ENCODE results near the gene PRF1. TPM values are rescaled to one million over a fixed set of nuclear protein-coding genes. Genes with fewer than 3 reads are reported as not detected.

The PRF1 gene
- total RNA-seq, 2 experiments from 2014 or later: 44.7 to 46.9 TPM

DNA sequence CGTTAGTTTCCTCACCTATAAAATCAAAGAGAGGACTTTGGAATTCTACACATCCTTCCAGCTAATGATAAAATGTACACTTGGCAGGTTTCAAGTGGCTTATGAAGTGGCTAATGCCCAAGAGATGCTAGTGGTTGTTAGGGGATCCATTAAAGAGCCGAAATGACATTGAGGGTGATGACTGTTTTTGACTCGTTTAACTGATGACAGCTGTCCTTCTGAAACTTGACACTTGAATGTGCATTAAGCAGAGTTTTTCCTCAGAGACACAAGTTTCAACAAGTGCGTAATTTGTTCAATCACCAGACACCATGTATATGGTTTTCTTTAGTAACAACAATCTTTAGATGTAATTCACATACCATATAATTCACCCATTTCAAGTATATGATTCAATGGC is 1.6 kb upstream of the PRF1 start:
- Mint-ChIP-seq H3K27me3 (no peaks in the 10 kb centered on the region), H3K36me3 (peaks cover 9% of the 10 kb centered on the region), H3K4me1 (peaks cover 52% of the 10 kb centered on the region), H3K9me3 (no peaks in the 10 kb centered on the region), H3K27ac (peak overlapping the region; percentile 95), H3K4me3 (no peak overlapping the region)
- DNase-seq: no peak

- Mint-ChIP-seq H3K4me1 (peaks cover 59% of the 10 kb centered on the region), H3K9me3 (no peaks in the 10 kb centered on the region)
- DNase-seq: peak; percentile 38
These were observed 884 bp upstream of the PRF1 start for GRCh38 chr10:70603449-70603801.

GRCh38 chr10:70601746-70602145 is 795 bp downstream of the PRF1 start:
- DNase-seq: no peak
- Mint-ChIP-seq H3K4me3 (peak overlapping the region; percentile 97), H3K36me3 (peaks cover 27% of the 10 kb centered on the region), H3K27me3 (no peaks in the 10 kb centered on the region), H3K9me3 (no peaks in the 10 kb centered on the region), H3K27ac (peak overlapping the region; percentile 95), H3K4me1 (peaks cover 57% of the 10 kb centered on the region)

More at GRCh38 chr10:70603449-70603801, 884 bp upstream of the PRF1 start:
- Mint-ChIP-seq H3K27me3 (no peaks in the 10 kb centered on the region), H3K27ac (peak overlapping the region; percentile 95), H3K4me3 (peak overlapping the region; percentile 97), H3K36me3 (peaks cover 13% of the 10 kb centered on the region)

- DNase-seq: no peak
- Mint-ChIP-seq H3K4me3 (peak overlapping the region; percentile 97), H3K36me3 (peaks cover 36% of the 10 kb centered on the region), H3K4me1 (peaks cover 63% of the 10 kb centered on the region), H3K27ac (no peak overlapping the region), H3K9me3 (no peaks in the 10 kb centered on the region), H3K27me3 (no peaks in the 10 kb centered on the region)
These were observed 1.8 kb downstream of the PRF1 start for GRCh38 chr10:70600512-70601395.

GRCh38 chr10:70599791-70600190 is 2.8 kb downstream of the PRF1 start:
- H3K4me1 Mint-ChIP-seq: peaks cover 67% of the 10 kb centered on the region

DNA sequence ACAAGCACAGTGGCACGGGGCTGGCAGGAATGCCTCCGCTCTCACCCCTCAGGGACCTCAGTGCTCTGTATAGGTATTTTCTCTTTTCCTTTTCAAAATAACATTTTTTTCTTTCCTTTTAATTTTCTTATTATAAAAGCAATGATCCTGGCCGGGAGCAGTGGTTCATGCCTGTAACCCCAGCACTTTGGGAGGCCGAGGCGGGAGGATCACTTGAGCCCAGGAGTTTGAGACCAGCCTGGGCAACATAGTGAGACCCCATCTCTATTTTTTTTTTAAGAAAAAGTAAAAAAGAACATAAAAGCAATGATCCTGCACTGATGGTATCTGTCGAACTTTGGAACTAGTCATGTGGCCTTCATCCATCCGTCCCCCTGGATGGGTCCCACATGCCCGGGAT is 3.2 kb downstream of the PRF1 start:
- Mint-ChIP-seq H3K4me1 (peaks cover 68% of the 10 kb centered on the region), H3K9me3 (no peaks in the 10 kb centered on the region), H3K27ac (no peak overlapping the region), H3K36me3 (peaks cover 36% of the 10 kb centered on the region), H3K27me3 (no peaks in the 10 kb centered on the region), H3K4me3 (no peak overlapping the region)
- DNase-seq: no peak

More at GRCh38 chr10:70599791-70600190, 2.8 kb downstream of the PRF1 start:
- Mint-ChIP-seq H3K4me3 (peak overlapping the region; percentile 40), H3K9me3 (no peaks in the 10 kb centered on the region), H3K27ac (no peak overlapping the region), H3K36me3 (peaks cover 36% of the 10 kb centered on the region), H3K27me3 (no peaks in the 10 kb centered on the region)
- DNase-seq: no peak

GRCh38 chr10:70598857-70599295 is 3.7 kb downstream of the PRF1 start:
- no peaks in the 10 kb centered on the region for H3K27me3 Mint-ChIP-seq
- H3K9me3 Mint-ChIP-seq: no peaks in the 10 kb centered on the region
- H3K4me3 Mint-ChIP-seq: no peak overlapping the region
- no peak overlapping the region for H3K27ac Mint-ChIP-seq
- no peak for DNase-seq
- H3K36me3 Mint-ChIP-seq: peaks cover 36% of the 10 kb centered on the region
- peaks cover 64% of the 10 kb centered on the region for H3K4me1 Mint-ChIP-seq

- H3K4me1 Mint-ChIP-seq: peaks cover 56% of the 10 kb centered on the region
- peak overlapping the region; percentile 4 for H3K4me3 Mint-ChIP-seq
- peaks cover 36% of the 10 kb centered on the region for H3K36me3 Mint-ChIP-seq
These were observed 4.4 kb downstream of the PRF1 start for GRCh38 chr10:70597856-70598815.

GRCh38 chr10:70596860-70597809 is 5.4 kb downstream of the PRF1 start:
- DNase-seq: no peak
- Mint-ChIP-seq H3K4me1 (peaks cover 55% of the 10 kb centered on the region), H3K27me3 (no peaks in the 10 kb centered on the region), H3K9me3 (no peaks in the 10 kb centered on the region), H3K4me3 (no peak overlapping the region), H3K27ac (no peak overlapping the region), H3K36me3 (peaks cover 33% of the 10 kb centered on the region)

More at GRCh38 chr10:70597856-70598815, 4.4 kb downstream of the PRF1 start:
- Mint-ChIP-seq H3K9me3 (no peaks in the 10 kb centered on the region), H3K27me3 (no peaks in the 10 kb centered on the region), H3K27ac (no peak overlapping the region)
- DNase-seq: no peak

- Mint-ChIP-seq H3K4me1 (peaks cover 50% of the 10 kb centered on the region), H3K9me3 (no peaks in the 10 kb centered on the region), H3K4me3 (no peak overlapping the region), H3K27ac (no peak overlapping the region), H3K27me3 (no peaks in the 10 kb centered on the region), H3K36me3 (peaks cover 33% of the 10 kb centered on the region)
- DNase-seq: no peak
These were observed 6.3 kb downstream of the PRF1 start for GRCh38 chr10:70596110-70596798.

DNA sequence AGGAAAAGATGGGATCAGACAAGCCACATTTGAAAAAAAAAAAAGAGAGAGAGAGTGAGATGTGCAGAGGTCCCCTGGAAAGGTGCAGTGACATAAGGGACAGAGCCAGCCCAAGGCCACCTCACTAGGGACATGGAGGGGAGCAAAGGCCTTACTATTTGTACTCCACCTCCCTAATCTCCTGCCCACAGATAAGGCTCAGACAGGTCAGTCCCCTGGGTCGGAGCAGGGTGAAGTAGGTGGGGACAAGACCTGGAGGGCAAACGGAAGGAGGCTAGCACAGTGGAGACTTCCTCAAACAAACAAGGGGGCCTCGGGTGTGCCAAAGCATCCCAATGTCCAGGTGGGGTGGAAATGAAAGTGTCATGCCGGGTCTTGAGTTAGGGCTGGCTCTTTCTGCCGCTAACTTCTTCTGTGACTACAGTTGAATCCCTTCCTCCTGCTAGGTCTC is 7.0 kb downstream of the PRF1 start:
- H3K27me3 Mint-ChIP-seq: no peaks in the 10 kb centered on the region
- H3K4me3 Mint-ChIP-seq: no peak overlapping the region
- peaks cover 45% of the 10 kb centered on the region for H3K4me1 Mint-ChIP-seq
- H3K27ac Mint-ChIP-seq: no peak overlapping the region
- DNase-seq: no peak
- peaks cover 33% of the 10 kb centered on the region for H3K36me3 Mint-ChIP-seq
- no peaks in the 10 kb centered on the region for H3K9me3 Mint-ChIP-seq

DNA sequence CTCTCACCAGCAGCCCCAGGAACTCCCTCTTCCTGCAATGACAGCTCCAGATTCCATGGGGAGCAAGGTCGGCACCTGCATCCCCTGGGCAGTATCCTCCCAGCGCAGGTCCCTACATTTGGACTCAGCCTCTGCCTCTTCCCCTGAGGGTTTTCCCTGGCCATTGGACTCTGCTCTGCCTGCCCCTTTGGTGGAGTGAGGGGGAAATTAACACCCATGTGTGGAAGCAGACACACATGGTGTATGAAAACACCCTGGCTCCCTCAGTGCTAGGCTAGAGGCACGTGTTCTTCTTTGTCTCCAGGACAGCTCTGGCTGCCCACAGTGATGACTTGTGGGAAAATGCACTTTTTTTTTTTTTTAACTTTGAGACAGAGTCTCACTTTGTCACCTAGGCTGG is 8.4 kb downstream of the PRF1 start:
- Mint-ChIP-seq H3K27me3 (no peaks in the 10 kb centered on the region), H3K9me3 (no peaks in the 10 kb centered on the region), H3K27ac (no peak overlapping the region), H3K4me3 (no peak overlapping the region), H3K4me1 (peaks cover 40% of the 10 kb centered on the region), H3K36me3 (peaks cover 29% of the 10 kb centered on the region)
- no peak for DNase-seq

GRCh38 chr10:70593513-70593890 is 9.0 kb downstream of the PRF1 start:
- no peak for DNase-seq
- Mint-ChIP-seq H3K27me3 (no peaks in the 10 kb centered on the region), H3K4me1 (peaks cover 38% of the 10 kb centered on the region), H3K4me3 (no peak overlapping the region), H3K27ac (no peak overlapping the region), H3K36me3 (peaks cover 25% of the 10 kb centered on the region), H3K9me3 (no peaks in the 10 kb centered on the region)
